ENCODE results near the gene SMOC2. TPM values are rescaled to one million over a fixed set of nuclear protein-coding genes. Genes with fewer than 3 reads are reported as not detected.

SMOC2 gene
- total RNA-seq, 1 donor from 2014 or later, result 0.53 TPM

GRCh38 chr6:168626046-168626602 lies 185.1 kb downstream of the SMOC2 start:
- TF ChIP-seq, protein P1, sequence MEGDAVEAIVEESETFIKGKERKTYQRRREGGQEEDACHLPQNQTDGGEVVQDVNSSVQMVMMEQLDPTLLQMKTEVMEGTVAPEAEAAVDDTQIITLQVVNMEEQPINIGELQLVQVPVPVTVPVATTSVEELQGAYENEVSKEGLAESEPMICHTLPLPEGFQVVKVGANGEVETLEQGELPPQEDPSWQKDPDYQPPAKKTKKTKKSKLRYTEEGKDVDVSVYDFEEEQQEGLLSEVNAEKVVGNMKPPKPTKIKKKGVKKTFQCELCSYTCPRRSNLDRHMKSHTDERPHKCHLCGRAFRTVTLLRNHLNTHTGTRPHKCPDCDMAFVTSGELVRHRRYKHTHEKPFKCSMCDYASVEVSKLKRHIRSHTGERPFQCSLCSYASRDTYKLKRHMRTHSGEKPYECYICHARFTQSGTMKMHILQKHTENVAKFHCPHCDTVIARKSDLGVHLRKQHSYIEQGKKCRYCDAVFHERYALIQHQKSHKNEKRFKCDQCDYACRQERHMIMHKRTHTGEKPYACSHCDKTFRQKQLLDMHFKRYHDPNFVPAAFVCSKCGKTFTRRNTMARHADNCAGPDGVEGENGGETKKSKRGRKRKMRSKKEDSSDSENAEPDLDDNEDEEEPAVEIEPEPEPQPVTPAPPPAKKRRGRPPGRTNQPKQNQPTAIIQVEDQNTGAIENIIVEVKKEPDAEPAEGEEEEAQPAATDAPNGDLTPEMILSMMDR (IDR thresholded peaks at IDR 0.05; ENCODE audit: insufficient read depth, low read length, severe bottlenecking), result no peak
- DNase-seq (ENCODE audit: low read depth) (no peak), FAIRE-seq (no peak)
- Histone ChIP-seq H3K4me3 (ENCODE audit: low read depth, low read length) (no peak overlapping the region), H3K36me3 (ENCODE audit: control insufficient read depth, insufficient read depth, low read length) (no peaks in the 10 kb centered on the region), H3K27me3 (ENCODE audit: control insufficient read depth, insufficient read depth, low read length) (no peaks in the 10 kb centered on the region)

DNA sequence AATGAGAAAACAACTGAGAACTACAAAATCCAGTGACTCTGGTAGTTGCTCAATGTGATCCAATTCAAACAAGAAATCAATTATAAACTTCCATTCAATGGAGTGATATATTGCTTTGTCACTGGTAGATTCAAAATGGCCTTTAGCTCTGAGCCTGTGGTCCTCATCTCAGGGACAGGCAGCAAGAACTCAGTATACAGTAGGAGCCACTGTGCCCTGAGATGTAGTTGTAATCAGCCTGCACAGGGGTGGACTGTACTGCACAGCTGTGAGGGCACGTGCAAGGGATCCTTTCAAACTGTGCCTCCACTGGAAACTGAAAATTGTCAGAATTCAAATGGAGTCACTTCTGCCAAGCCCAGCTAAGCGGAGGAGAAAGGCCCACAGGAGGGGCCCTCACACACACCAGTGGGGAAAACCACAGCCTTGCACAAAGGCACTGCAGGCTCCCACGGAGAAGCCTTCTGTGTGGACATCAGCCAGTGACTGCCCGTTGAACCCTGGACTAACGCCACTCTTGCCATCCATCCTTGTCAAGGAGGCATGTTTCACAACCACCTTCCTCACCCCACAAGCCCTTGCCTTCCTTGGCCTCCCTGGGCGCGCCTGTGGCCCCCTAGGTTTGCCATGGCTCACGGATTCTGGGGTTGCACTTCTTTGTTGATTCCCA lies 186.7 kb downstream of the SMOC2 start:
- Histone ChIP-seq H3K4me3 (ENCODE audit: low read depth, low read length) (no peak overlapping the region), H3K27me3 (ENCODE audit: control insufficient read depth, insufficient read depth, low read length) (no peaks in the 10 kb centered on the region), H3K36me3 (ENCODE audit: control insufficient read depth, insufficient read depth, low read length) (no peaks in the 10 kb centered on the region)
- no peak for FAIRE-seq
- no peak for DNase-seq (ENCODE audit: low read depth)
- TF ChIP-seq, protein P1 (IDR thresholded peaks at IDR 0.05; ENCODE audit: insufficient read depth, low read length, severe bottlenecking), result no peak

GRCh38 chr6:168628176-168628553 lies 187.2 kb downstream of the SMOC2 start:
- FAIRE-seq (no peak), DNase-seq (ENCODE audit: low read depth) (no peak)
- no peak overlapping the region for H3K4me3 ChIP-seq (ENCODE audit: low read depth, low read length)
- TF ChIP-seq, protein P1 (IDR thresholded peaks at IDR 0.05; ENCODE audit: insufficient read depth, low read length, severe bottlenecking), result no peak
- H3K36me3 ChIP-seq (ENCODE audit: control insufficient read depth, insufficient read depth, low read length), result no peaks in the 10 kb centered on the region
- H3K27me3 ChIP-seq (ENCODE audit: control insufficient read depth, insufficient read depth, low read length), result no peaks in the 10 kb centered on the region

GRCh38 chr6:168628732-168629245 lies 187.8 kb downstream of the SMOC2 start:
- FAIRE-seq (peak; percentile 23), DNase-seq (ENCODE audit: low read depth) (no peak)
- Histone ChIP-seq H3K27me3 (ENCODE audit: control insufficient read depth, insufficient read depth, low read length) (no peaks in the 10 kb centered on the region), H3K36me3 (ENCODE audit: control insufficient read depth, insufficient read depth, low read length) (no peaks in the 10 kb centered on the region), H3K4me3 (ENCODE audit: low read depth, low read length) (no peak overlapping the region)
- TF ChIP-seq, protein P1 (IDR thresholded peaks at IDR 0.05; ENCODE audit: insufficient read depth, low read length, severe bottlenecking), result no peak

DNA sequence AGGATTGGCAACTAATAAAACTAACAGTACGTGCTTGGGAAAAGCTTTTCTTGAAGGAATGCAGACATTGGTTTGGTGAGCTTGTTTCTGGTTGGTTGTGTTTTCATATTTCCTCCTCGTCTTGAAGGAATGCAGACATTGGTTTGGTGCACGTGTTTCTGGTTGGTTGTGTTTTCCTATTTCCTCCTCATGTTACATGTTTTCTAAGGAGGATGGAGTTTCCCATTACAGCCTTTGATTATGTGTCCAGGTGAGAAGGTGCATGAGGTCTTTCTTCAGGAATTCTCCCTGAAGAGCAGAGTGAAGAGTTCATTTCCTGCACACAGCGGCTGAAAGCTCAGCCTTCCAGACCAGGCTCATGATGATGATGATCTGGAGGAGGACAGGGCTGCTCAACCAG lies 190.6 kb downstream of the SMOC2 start:
- no peaks in the 10 kb centered on the region for H3K27me3 ChIP-seq (ENCODE audit: control insufficient read depth, insufficient read depth, low read length)
- H3K36me3 ChIP-seq (ENCODE audit: control insufficient read depth, insufficient read depth, low read length), result no peaks in the 10 kb centered on the region
- DNase-seq (ENCODE audit: low read depth), result peak; percentile 37
- no peak overlapping the region for H3K4me3 ChIP-seq (ENCODE audit: low read depth, low read length)
- TF ChIP-seq, protein P1 (IDR thresholded peaks at IDR 0.05; ENCODE audit: insufficient read depth, low read length, severe bottlenecking), result no peak
- FAIRE-seq, result peak; percentile 72
